GM19463 (cell line): Measurements from ENCODE around the gene NTM.
A peak's percentile ranks its signal among the peaks of the same experiment; 100 is the strongest.

Source experiments
- ATAC-seq: cut with Tn5 transposase; IDR thresholded peaks from one replicate; pipeline ENCODE4 v1.9.1; 2021; ENCODE audit warnings: mild to moderate bottlenecking, moderate library complexity; ENCODE audit not compliant: unreplicated experiment

Gene NTM

GRCh38 chr11:131875611-131876010 is 505.2 kb downstream of the NTM start:
- no peak for ATAC-seq

- no peak for ATAC-seq
Measured at GRCh38 chr11:131877246-131877942, 507.0 kb downstream of the NTM start.

- ATAC-seq, result no peak
Measured at GRCh38 chr11:131880316-131880715, 509.9 kb downstream of the NTM start.

- ATAC-seq, result no peak
Measured at GRCh38 chr11:131880976-131881375, 510.6 kb downstream of the NTM start.

DNA sequence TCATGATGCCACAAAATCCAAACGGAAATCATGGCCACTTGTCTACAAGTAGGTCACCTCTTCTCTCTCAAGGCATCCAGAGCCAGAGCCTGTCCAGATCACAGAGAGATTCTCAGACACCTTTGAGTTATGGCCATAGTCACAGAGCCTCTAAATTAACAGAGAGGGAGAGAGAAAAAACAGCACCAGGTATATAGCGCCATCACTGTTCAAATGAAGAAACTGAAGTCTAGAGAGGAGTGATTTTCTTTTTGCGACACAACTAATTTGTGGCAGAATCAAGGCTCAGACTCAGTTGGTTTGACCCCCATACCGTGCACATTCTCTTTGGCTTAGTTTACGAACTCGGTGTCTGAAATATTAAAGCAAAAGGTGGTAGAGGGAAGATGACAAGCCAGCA is 512.9 kb downstream of the NTM start:
- ATAC-seq, result no peak

- ATAC-seq, result peak; percentile 61
Measured at GRCh38 chr11:131884461-131885073, 514.2 kb downstream of the NTM start.

DNA sequence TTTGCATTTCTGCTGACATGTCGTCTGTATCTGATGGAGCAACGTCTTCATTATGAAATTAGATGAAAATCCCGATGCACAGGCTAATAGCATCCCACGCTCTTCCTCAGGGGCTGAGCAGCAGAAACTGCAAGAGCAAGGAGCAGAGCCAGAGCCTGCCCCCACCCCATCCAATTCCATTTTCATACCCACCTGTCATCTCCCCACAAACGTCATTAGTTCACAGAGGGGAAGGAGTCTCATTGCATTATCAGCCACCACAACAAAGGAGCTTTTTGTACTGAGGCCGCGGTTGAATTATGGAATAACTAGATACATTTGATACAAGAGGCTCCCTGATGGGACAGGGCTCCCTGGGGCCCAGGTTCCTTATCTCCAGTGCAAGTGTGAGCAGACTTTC is 515.0 kb downstream of the NTM start:
- ATAC-seq, result no peak

DNA sequence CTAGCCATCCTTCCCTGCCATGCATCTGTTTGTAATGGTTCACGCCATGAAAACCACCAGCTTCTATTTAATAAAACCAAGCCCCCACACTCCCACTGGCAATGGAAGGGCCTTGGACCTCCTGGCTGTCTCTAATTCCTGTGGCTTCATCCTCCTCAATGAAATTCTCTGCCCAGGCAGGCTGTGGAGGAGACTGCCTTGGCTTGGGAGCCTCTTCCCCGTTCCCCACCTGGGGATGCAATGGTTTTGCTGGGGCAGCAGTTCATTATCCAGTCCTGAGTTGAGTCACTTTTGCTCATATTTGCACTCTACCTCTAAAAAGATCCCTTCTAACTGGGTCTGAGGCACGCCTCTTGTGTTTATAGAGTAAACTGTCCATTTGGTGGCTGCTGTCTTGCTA is 515.8 kb downstream of the NTM start:
- no peak for ATAC-seq

DNA sequence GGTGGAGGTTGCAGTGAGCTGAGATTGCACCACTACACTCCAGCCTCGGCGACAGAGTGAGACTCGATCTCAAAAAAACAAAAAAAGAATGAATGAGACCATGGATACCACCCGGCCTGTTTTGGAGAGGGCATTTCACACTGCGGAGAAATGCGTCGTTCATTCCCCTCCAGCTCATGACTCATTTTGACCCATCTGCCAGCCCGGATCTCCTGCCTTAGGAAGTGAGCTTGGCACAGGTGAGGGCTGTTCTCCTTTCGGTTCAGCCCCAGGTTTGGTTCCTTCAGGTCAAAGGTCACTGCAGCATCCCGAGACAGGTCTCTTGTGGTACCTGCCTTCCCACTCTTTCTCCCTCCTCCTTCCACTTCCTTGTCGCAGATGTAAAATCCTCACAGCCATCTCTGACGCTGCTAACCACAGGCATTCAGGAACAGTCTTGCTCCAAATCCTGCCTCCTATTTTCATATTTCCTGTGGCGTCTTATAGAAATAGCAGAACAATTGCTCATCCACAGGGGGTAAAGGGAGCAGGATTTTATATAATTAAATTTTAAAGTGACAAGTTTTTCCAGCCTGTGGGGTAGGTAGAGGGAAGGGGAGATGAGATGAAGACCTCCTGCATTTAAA is 517.9 kb downstream of the NTM start:
- ATAC-seq, result no peak

GRCh38 chr11:131889146-131889577 is 518.7 kb downstream of the NTM start:
- peak; percentile 27 for ATAC-seq

GRCh38 chr11:131889760-131890581 is 519.6 kb downstream of the NTM start:
- no peak for ATAC-seq

DNA sequence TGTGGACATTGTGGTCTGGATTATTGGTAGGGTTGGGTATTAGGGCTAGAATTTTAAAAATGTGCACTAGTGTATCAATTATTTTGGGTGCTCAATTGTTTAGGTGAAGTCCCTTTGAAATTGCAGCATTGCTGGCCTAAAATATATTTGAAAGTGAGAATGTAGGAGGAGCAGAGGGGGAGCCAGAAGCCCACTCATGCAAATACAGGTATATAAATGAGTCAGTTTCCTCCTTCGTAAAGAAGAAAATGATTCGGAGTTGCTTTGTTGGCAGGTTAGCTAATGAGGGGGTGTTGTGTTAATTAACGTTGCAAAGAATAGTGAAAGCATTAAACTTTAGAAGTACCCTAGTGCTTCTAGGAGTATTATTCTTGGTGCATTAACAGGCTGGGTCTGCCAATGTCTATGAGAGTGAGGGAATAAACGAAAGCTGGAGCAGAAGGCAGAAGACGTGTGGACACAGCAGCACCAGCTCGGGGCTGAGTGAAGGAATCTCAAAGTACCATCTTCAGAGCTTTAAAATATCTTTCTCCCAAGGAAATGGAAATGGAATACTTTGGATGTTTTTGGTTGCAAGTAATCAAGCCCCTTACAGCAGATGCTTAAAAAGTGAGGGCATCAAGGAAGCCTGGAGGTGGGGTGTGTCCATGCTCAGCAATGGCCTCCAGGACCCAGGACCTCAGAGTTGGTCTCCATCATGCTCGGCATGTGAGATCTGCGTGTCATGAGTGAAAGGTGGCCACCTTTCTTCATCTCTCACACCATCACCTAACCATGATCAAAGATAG is 522.9 kb downstream of the NTM start:
- ATAC-seq, result peak; percentile 81

DNA sequence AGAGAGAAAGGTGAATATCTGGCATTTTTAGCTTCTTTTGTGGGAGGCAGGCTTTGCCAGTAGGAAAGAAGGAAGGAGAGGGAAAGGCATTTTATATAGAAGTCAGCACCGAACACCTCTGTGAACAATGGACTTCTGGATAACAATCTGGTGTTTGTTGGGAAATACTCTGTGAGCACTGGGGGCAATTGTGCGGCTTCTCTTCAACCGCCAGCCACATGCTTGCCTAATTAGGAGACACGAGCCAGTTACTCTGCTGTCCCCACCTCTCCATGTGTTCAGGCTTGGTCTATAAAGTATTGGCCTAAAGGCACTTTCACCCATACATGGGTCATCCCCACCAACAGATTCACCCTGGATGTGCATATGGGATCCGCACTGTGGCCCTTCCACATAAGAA is 523.6 kb downstream of the NTM start:
- ATAC-seq, result no peak

DNA sequence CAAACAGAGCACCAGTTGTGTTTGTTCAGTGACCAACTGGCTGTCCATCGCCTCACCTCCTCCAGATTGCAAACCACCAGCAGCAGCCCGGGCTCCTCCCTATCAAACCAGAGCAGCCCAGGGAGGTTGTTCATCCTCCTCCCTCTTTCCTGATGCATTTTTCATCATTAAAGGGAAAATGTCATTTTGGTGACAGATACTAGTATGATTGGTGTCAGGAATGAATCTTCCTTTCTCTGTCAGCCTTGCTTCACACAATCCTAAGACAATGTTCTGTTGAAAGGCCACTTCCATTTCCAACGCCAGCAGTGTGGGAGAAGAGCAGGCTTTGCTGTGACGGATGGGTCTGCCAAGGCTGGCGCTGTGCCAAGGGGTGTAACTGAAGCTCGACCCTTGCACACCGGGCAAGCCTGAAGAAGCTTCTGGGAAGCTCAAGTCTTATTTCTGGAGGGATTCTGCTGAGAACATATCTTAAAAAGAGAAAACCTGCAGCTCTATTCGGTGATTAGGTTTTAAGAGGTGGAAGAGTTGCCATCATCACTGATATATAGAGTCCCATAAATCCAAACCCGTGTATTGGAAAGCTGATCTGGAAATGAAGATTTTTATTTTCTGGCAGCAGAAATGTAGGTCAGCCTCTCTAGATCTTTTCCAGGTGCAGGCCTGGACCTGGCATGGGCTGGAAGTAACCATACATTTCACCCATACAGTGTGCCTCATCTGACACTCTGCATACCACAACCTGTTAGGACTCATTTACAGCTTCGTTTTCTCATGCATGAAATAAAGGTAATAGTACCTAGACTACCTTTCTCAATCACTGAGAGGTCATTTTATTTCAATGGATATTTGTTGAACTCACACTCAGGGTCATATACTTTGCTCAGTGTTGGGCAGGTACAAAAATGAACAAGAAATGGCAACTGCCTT is 524.5 kb downstream of the NTM start:
- ATAC-seq, result no peak

DNA sequence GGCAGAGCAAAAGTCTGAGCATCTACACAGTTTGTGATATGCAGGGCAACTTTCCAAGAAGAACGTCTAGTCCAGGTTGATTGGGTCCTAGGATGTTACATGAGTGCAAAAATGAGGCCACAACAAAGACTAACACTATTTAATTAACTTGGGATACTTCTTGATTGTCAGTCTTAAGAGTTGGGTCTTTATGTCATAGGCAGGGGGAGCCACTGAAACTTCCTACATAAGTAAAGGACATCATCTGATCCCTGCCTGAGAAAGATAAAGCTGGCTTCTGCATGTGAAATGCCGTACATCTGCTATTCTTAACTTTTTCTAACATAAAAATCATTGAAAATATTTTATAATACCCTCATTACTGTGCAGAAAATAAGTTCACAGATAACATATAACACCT is 525.5 kb downstream of the NTM start:
- ATAC-seq, result no peak

GRCh38 chr11:131896978-131897615 is 526.7 kb downstream of the NTM start:
- no peak for ATAC-seq

DNA sequence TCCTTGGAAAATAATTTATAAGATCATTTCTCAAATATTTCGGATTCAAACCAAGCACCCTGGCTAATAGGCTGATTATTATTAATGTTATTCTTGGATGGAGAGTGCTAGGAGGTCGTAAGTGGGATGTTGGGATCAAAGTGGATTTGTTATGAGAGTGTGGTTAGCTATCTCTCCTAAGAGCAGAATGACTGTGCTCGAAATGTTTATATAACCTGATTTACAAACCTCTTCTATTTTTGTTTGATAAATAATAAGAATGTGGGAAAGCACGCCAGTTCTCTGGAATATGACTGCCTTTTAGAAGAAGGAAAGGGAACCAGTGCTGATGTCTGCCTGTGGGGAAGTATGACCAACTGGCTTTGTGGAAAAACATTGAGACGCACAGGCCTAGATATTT is 527.5 kb downstream of the NTM start:
- ATAC-seq, result no peak

DNA sequence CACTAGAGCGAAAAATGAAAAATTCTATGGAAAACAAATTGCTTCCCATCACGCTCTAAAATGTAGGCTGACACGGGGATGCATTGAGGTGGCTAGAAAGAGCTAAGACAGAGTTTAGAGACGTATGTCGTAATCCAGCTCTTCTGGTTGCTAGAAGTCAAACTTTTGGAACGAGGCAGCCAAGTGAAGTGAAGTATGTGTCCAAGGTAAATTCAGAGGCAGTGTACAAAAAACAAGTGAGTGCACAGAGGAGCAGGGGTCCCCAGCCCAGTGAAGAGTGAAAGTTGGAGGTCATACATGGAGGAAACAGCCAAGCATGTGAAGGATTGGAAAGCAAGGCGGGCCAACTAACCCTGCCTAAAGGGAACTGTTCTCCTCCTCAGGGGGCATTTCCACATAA is 528.5 kb downstream of the NTM start:
- ATAC-seq, result no peak

- peak; percentile 72 for ATAC-seq
Measured at GRCh38 chr11:131899950-131900580, 529.6 kb downstream of the NTM start.
